H1 (cell line): Measurements from ENCODE around the gene DBX1. TPM values are rescaled to one million over a fixed set of nuclear protein-coding genes. Genes with fewer than 3 reads are reported as not detected.

Experiments used
- CTCF ChIA-PET: fragments of 300-600 bp; sonication (Branson Sonifier 250); formaldehyde crosslinking; loops from one replicate; lab custom pipeline; 2021; ENCODE audit not compliant: partially characterized antibody; lab: Charles Lee
- POLR2A ChIA-PET: fragments of 300-600 bp; sonication (Branson Sonifier 250); formaldehyde crosslinking; loops from one replicate; lab custom pipeline; 2021; ENCODE audit warnings: inconsistent platforms; ENCODE audit not compliant: partially characterized antibody; lab: Charles Lee
- DNase-seq, 2 experiments: peaks; one replicate each; pipeline versions ENCODE4 v3.0.0 to v3.0.0-alpha.2; 2010 to 2022; ENCODE audit warnings: low spot score in 2 of 2, low read depth in 1 of 2, mixed read lengths in 1 of 2
- FAIRE-seq: peaks from 2 replicates; lab custom pipeline; 2011; peaks lifted over from hg19 to GRCh38; lab: Jason Lieb, UNC
- H2AFZ ChIP-seq: 2 replicates; pipeline ENCODE4 v1.8.1; 2012; ENCODE audit warnings: low read length, inconsistent platforms
- H2AK5ac ChIP-seq: 2 replicates; pipeline ENCODE4 v1.6.1; 2013; ENCODE audit warnings: low read depth, low read length
- H2BK120ac ChIP-seq: replicated peaks from 2 replicates; pipeline ENCODE3; 2013; ENCODE audit warnings: low read depth, low read length, inconsistent platforms
- H2BK12ac ChIP-seq: 2 replicates; pipeline ENCODE4 v1.6.1; 2013; ENCODE audit warnings: low read depth, low read length
- H2BK15ac ChIP-seq: 2 replicates; pipeline ENCODE4 v1.6.1; 2013; ENCODE audit warnings: low read length
- H2BK20ac ChIP-seq: 2 replicates; pipeline ENCODE4 v1.6.1; 2013; ENCODE audit warnings: low read length
- H2BK5ac ChIP-seq: 2 replicates; pipeline ENCODE4 v1.6.1; 2013; ENCODE audit warnings: low read depth, low read length
- H3K14ac ChIP-seq: 2 replicates; pipeline ENCODE4 v1.6.1; 2013; ENCODE audit warnings: inconsistent platforms; ENCODE audit not compliant: insufficient read length
- H3K18ac ChIP-seq: 2 replicates; pipeline ENCODE4 v1.6.1; 2013; ENCODE audit warnings: low read length; ENCODE audit errors: extremely low read depth
- H3K23ac ChIP-seq: 2 replicates; pipeline ENCODE4 v1.6.1; 2013; ENCODE audit warnings: inconsistent platforms; ENCODE audit not compliant: insufficient read length
- H3K23me2 ChIP-seq: 2 replicates; pipeline ENCODE4 v1.6.1; 2013; ENCODE audit warnings: low read depth, low read length
- H3K27ac ChIP-seq: 2 replicates; pipeline ENCODE4 v1.6.1; 2011; ENCODE audit warnings: low read depth, low read length, inconsistent platforms
- H3K27me3 ChIP-seq, 4 experiments: replicated peaks in 1 of 4; 1 replicate in 1 of 4; 2 replicates in 3 of 4; pipeline versions ENCODE4 v1.6.1 to v1.8.1; 2011 to 2013; ENCODE audit warnings: low read length in 3 of 4, mild to moderate bottlenecking in 3 of 4, inconsistent platforms in 2 of 4, mixed read lengths in 2 of 4, moderate library complexity in 1 of 4; ENCODE audit not compliant: control insufficient read depth in 3 of 4, insufficient read depth in 3 of 4; ENCODE audit errors: extremely low read depth in 1 of 4
- H3K36me3 ChIP-seq, 4 experiments: 2 replicates each; pipeline versions ENCODE4 v1.6.1 to v1.8.1; 2011 to 2013; ENCODE audit warnings: mild to moderate bottlenecking in 4 of 4, low read length in 3 of 4, moderate library complexity in 2 of 4, control low read depth in 1 of 4, inconsistent platforms in 1 of 4; ENCODE audit not compliant: insufficient read depth in 4 of 4, control insufficient read depth in 2 of 4
- H3K4ac ChIP-seq: replicated peaks from 2 replicates; pipeline ENCODE3; 2013; ENCODE audit warnings: low read length, low read depth, mixed read lengths, inconsistent platforms; ENCODE audit not compliant: insufficient read length
- H3K4me1 ChIP-seq, 4 experiments: replicated peaks in 1 of 4; 1 replicate in 1 of 4; 2 replicates in 3 of 4; pipeline versions ENCODE4 v1.6.1 to v1.8.1; 2011 to 2013; ENCODE audit warnings: low read length in 3 of 4, inconsistent platforms in 2 of 4, mixed read lengths in 1 of 4; ENCODE audit not compliant: insufficient read depth in 4 of 4, control insufficient read depth in 3 of 4
- H3K4me2 ChIP-seq, 2 experiments: 2 replicates each; pipeline versions ENCODE4 v1.6.1 to v1.8.1; 2011 to 2013; ENCODE audit warnings: low read depth in 2 of 2, low read length in 2 of 2, control low read depth in 1 of 2, inconsistent platforms in 1 of 2, mild to moderate bottlenecking in 1 of 2; ENCODE audit not compliant: insufficient read depth in 1 of 2
- H3K4me3 ChIP-seq, 4 experiments: fragments of 200-600, 300-600 bp in 1 of 4; sonication (generic), shearing (Covaris generic), sonication (Bioruptor Twin) in 1 of 4; 2 replicates each; pipeline versions ENCODE4 v1.5.1 to v1.8.1; 2011 to 2016; ENCODE audit warnings: low read length in 4 of 4, low read depth in 3 of 4, control low read depth in 2 of 4, inconsistent platforms in 2 of 4, mild to moderate bottlenecking in 2 of 4, mixed read lengths in 1 of 4, moderate library complexity in 1 of 4; ENCODE audit not compliant: insufficient read depth in 2 of 4; ENCODE audit errors: extremely low read depth in 1 of 4
- H3K56ac ChIP-seq: replicated peaks from 2 replicates; pipeline ENCODE3; 2013; ENCODE audit warnings: low read depth, mild to moderate bottlenecking, mixed read lengths, low read length, inconsistent platforms; ENCODE audit not compliant: insufficient read length
- H3K79me1 ChIP-seq: 2 replicates; pipeline ENCODE4 v1.6.1; 2013; ENCODE audit warnings: low read depth, low read length, control low read depth
- H3K79me2 ChIP-seq, 2 experiments: 2 replicates each; pipeline versions ENCODE4 v1.6.1 to v1.8.1; 2012 to 2013; ENCODE audit warnings: low read length in 2 of 2, mild to moderate bottlenecking in 2 of 2, inconsistent platforms in 1 of 2; ENCODE audit not compliant: insufficient read depth in 2 of 2, control insufficient read depth in 1 of 2
- H3K9ac ChIP-seq, 4 experiments: replicated peaks in 1 of 4; 1 replicate in 1 of 4; 2 replicates in 3 of 4; pipeline versions ENCODE4 v1.6.1 to v1.8.1; 2011 to 2013; ENCODE audit warnings: low read depth in 3 of 4, low read length in 3 of 4, control low read depth in 2 of 4, mild to moderate bottlenecking in 2 of 4, moderate library complexity in 2 of 4, inconsistent platforms in 1 of 4; ENCODE audit errors: extremely low read depth in 1 of 4
- H3K9me3 ChIP-seq, 2 experiments: 2 replicates each; pipeline versions ENCODE4 v1.6.1 to v1.8.1; 2012 to 2013; ENCODE audit warnings: mild to moderate bottlenecking in 2 of 2, moderate library complexity in 2 of 2, control low read depth in 1 of 2, inconsistent platforms in 1 of 2, low read depth in 1 of 2, low read length in 1 of 2, mixed read lengths in 1 of 2; ENCODE audit not compliant: insufficient read depth in 2 of 2
- H4K20me1 ChIP-seq, 2 experiments: replicated peaks in 1 of 2; 2 replicates each; pipeline versions ENCODE3 to v1.8.1; 2011 to 2013; ENCODE audit warnings: inconsistent platforms in 2 of 2, low read length in 2 of 2, mild to moderate bottlenecking in 1 of 2; ENCODE audit not compliant: insufficient read depth in 2 of 2, control insufficient read depth in 1 of 2
- H4K5ac ChIP-seq: 2 replicates; pipeline ENCODE4 v1.6.1; 2013; ENCODE audit warnings: low read length, low read depth, mixed read lengths, inconsistent platforms; ENCODE audit not compliant: insufficient read length
- H4K8ac ChIP-seq: 2 replicates; pipeline ENCODE4 v1.8.0; 2013; ENCODE audit warnings: mild to moderate bottlenecking, moderate library complexity, low read length, inconsistent platforms; ENCODE audit not compliant: insufficient read depth; ENCODE audit errors: extremely low read depth
- H4K91ac ChIP-seq: replicated peaks from 2 replicates; pipeline ENCODE3; 2013; ENCODE audit warnings: low read length, mixed read lengths, inconsistent platforms; ENCODE audit not compliant: insufficient read length
- SIRT6 ChIP-seq: IDR thresholded peaks from one replicate; pipeline ENCODE4 v1.7.1; 2012; ENCODE audit warnings: low read length, inconsistent platforms
- WGBS, 2 experiments: shearing (Covaris generic) in 1 of 2; methylation state at CpG; one replicate each; pipeline versions ENCODE4 v1.1.6 to v1.1.7; 2013 to 2015; ENCODE audit warnings: low lambda C conversion rate in 2 of 2, mixed read lengths in 2 of 2, inconsistent platforms in 1 of 2, low coverage in 1 of 2, missing lambda C conversion rate in 1 of 2; ENCODE audit not compliant: insufficient replicate concordance in 2 of 2, insufficient coverage in 1 of 2, insufficient read length in 1 of 2; ENCODE audit errors: extremely low coverage in 1 of 2, missing lambda C conversion rate in 1 of 2; 5-methylcytosine and 5-hydroxymethylcytosine counted together
- polyA plus RNA-seq, 7 experiments: library from polyadenylated mRNA; depleted of rRNA in 3 of 7; stranded (reverse) in 5 of 7; unstranded in 2 of 7; fragments of >200 nt in 5 of 7; fragments of 200-250 nt in 2 of 7; gene quantifications; 1 replicate in 5 of 7; 2 replicates in 1 of 7; 4 replicates in 1 of 7; pipeline versions ENCODE4 v1.2.1 to v1.2.3, GENCODE V29; 2011 to 2013; ENCODE audit warnings: missing spikeins in 2 of 7, mixed read lengths in 2 of 7
- total RNA-seq: library from RNA; stranded (reverse); fragmentation: NEBNext Ultra II Directional; extraction: Animal tissue kit (Norgen Biotek cat#: 25700); gene quantifications from 2 replicates; pipeline ENCODE4 v1.2.1, GENCODE V29; 2021
- TF ChIP-seq, protein P1 (sequence below): IDR thresholded peaks from 2 replicates; pipeline ENCODE4 v1.6.1; 2012; ENCODE audit warnings: low read length, inconsistent platforms

The DBX1 gene
- total and polyA plus RNA-seq, 2 of the 8 experiments (the other 6 are each of a cell fraction or from before 2014, with no cell fraction given) = not detected

DNA sequence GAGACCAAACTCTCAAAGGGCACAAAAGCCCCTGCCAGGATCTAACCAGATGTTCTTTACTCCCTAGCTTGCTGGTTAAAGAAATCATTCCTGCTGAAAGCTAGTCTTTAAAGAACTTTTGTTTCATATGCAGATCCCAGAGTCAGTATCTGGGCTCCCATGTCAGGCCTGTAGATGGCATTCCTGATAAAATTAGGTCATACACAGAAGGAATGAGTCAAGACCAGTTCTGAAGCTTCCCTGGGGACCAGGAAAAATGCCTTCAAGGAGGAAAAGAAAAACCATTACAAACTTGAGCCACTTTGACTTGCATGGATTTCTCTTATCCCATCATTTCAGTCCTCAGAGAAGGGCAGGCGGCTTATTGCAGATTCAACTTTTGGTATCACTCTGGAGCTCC lies 5.9 kb downstream of the DBX1 start:
- H2BK120ac ChIP-seq = no peak overlapping the region
- no peak overlapping the region for H2BK12ac ChIP-seq
- no peak overlapping the region for H3K18ac ChIP-seq
- H4K20me1 ChIP-seq = peaks cover 6 to 7% of the 10 kb centered on the region in 2 experiments
- POLR2A ChIA-PET = interaction anchor here (0.8 kb wide), 1 partner anchor 11 kb away, joined by 5 read pairs; no protein-coding TSS in a partner anchor
- no peak overlapping the region for H2BK20ac ChIP-seq
- H2AK5ac ChIP-seq = no peak overlapping the region
- FAIRE-seq = peak; percentile 73
- H3K23ac ChIP-seq = no peak overlapping the region
- no peak for TF ChIP-seq SIRT6
- TF ChIP-seq, protein P1, sequence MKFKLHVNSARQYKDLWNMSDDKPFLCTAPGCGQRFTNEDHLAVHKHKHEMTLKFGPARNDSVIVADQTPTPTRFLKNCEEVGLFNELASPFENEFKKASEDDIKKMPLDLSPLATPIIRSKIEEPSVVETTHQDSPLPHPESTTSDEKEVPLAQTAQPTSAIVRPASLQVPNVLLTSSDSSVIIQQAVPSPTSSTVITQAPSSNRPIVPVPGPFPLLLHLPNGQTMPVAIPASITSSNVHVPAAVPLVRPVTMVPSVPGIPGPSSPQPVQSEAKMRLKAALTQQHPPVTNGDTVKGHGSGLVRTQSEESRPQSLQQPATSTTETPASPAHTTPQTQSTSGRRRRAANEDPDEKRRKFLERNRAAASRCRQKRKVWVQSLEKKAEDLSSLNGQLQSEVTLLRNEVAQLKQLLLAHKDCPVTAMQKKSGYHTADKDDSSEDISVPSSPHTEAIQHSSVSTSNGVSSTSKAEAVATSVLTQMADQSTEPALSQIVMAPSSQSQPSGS = 0 out of 2 replicates have a peak, but pooled peaks have one; percentile 26
- TF ChIP-seq, all 59 proteins: peak for 1
- H3K27ac ChIP-seq = no peak overlapping the region
- no peaks in the 10 kb centered on the region for H3K79me2 ChIP-seq
- no peak overlapping the region for H4K8ac ChIP-seq
- no peak overlapping the region for H3K4me3 ChIP-seq
- no peaks in the 10 kb centered on the region for H3K36me3 ChIP-seq
- no peak overlapping the region for H3K4me2 ChIP-seq
- no peak overlapping the region for H3K9ac ChIP-seq
- no peak overlapping the region for H3K56ac ChIP-seq
- no peak overlapping the region for H3K4ac ChIP-seq
- no peak for DNase-seq
- H3K23me2 ChIP-seq = peaks cover 12% of the 10 kb centered on the region; the same call in 1 of the 2 replicates
- no peak overlapping the region for H4K91ac ChIP-seq
- peaks cover 24 to 49% (median 46%) of the 10 kb centered on the region in 4 experiments for H3K27me3 ChIP-seq
- no peak overlapping the region for H2BK15ac ChIP-seq
- CTCF ChIA-PET = interaction anchor here (0.8 to 3.5 kb wide), 17 partner anchors 9 to 518 kb away, joined by 3 to 33 read pairs (median 3); no protein-coding TSS in a partner anchor
- 48% methylated on average over 1 of the region's 1 CpG; no CpG with 5 or more reads in 1 of the 2 experiments for WGBS, 2 experiments
- H2BK5ac ChIP-seq = no peak overlapping the region
- H4K5ac ChIP-seq = no peak overlapping the region
- no peak overlapping the region for H3K14ac ChIP-seq
- H3K79me1 ChIP-seq = no peaks in the 10 kb centered on the region
- H3K9me3 ChIP-seq = no peaks in the 10 kb centered on the region
- H3K4me1 ChIP-seq = peaks cover 4 to 26% (median 13%) of the 10 kb centered on the region in 4 experiments
- no peak overlapping the region for H2AFZ ChIP-seq
